Type B pancreatic cell (in vitro differentiated cells): ENCODE measurements around the gene PFDN2. TPM values are rescaled to one million over a fixed set of nuclear protein-coding genes. Genes with fewer than 3 reads are reported as not detected.

ENCODE experiments used
- total RNA-seq: library from RNA; stranded (reverse); gene quantifications from 2 replicates; pipeline ENCODE4 v1.2.1, GENCODE V29; 2021; ENCODE audit warnings: low replicate concordance

PFDN2 gene
- total RNA-seq, 1 donor from 2014 or later: 50.9 TPM

Other genes with a start within 250 kb of the PFDN2 start
- 23.1 and 59.8 TPM in 2 replicates for gene ITLN1, start 232.9 kb downstream of the PFDN2 start, total RNA-seq
- 0.99 and 1.7 TPM in 2 replicates for gene ITLN2, start 163.2 kb downstream of the PFDN2 start, total RNA-seq
- 66.8 and 147 TPM in 2 replicates for gene F11R, start 96.9 kb downstream of the PFDN2 start, total RNA-seq
- gene TSTD1, start 79.1 kb downstream of the PFDN2 start, total RNA-seq: 40.8 and 98.0 TPM in 2 replicates
- 62.2 and 79.1 TPM in 2 replicates for gene USF1, start 72.1 kb downstream of the PFDN2 start, total RNA-seq
- 1.3 and 3.3 TPM in 2 replicates for gene ARHGAP30, start 48.1 kb downstream of the PFDN2 start, total RNA-seq
- 57.7 and 193 TPM in 2 replicates for gene NECTIN4, start 28.5 kb downstream of the PFDN2 start, total RNA-seq
- gene KLHDC9, start 19.7 kb downstream of the PFDN2 start, total RNA-seq: 14.1 and 14.3 TPM in 2 replicates
- gene NIT1, start 68 bp upstream of the PFDN2 start, total RNA-seq: 42.4 and 47.5 TPM in 2 replicates
- 31.3 and 41.0 TPM in 2 replicates for gene DEDD, start 14.6 kb upstream of the PFDN2 start, total RNA-seq
- gene UFC1, start 35.9 kb upstream of the PFDN2 start, total RNA-seq: 90.3 and 103 TPM in 2 replicates
- gene USP21, start 41.5 kb upstream of the PFDN2 start, total RNA-seq: 31.6 and 45.7 TPM in 2 replicates
- gene PPOX, start 48.4 kb upstream of the PFDN2 start, total RNA-seq: 25.7 and 43.6 TPM in 2 replicates
- gene B4GALT3, start 59.5 kb upstream of the PFDN2 start, total RNA-seq: 42.4 and 48.5 TPM in 2 replicates
- gene ADAMTS4, start 81.0 kb upstream of the PFDN2 start, total RNA-seq: 0.10 and 2.5 TPM in 2 replicates
- 93.1 and 97.4 TPM in 2 replicates for gene NDUFS2, start 84.3 kb upstream of the PFDN2 start, total RNA-seq
- 0.80 TPM in 1 of 2 replicates, not detected in the other for gene FCER1G, start 97.3 kb upstream of the PFDN2 start, total RNA-seq
- 39.5 and 238 TPM in 2 replicates for gene APOA2, start 105.6 kb upstream of the PFDN2 start, total RNA-seq
- 13.6 and 13.7 TPM in 2 replicates for gene TOMM40L, start 108.0 kb upstream of the PFDN2 start, total RNA-seq
- not detected in 2 replicates for gene NR1I3, start 120.2 kb upstream of the PFDN2 start, total RNA-seq
- gene PCP4L1, start 140.7 kb upstream of the PFDN2 start, total RNA-seq: 1.0 and 3.4 TPM in 2 replicates
- gene MPZ, start 191.9 kb upstream of the PFDN2 start, total RNA-seq: 0.76 and 3.6 TPM in 2 replicates
- gene SDHC, start 196.3 kb upstream of the PFDN2 start, total RNA-seq: 206 and 235 TPM in 2 replicates
- 0.76 and 13.5 TPM in 2 replicates for gene CFAP126, start 249.8 kb upstream of the PFDN2 start, total RNA-seq